Caco-2 (cell line): ENCODE results near the gene HTT. TPM values are rescaled to one million over a fixed set of nuclear protein-coding genes. Genes with fewer than 3 reads are reported as not detected.
"Not testable (repeated sequence)": the region's sequence is repeated elsewhere in the genome, so short reads cannot be mapped to it uniquely, and the experiment has no call there.

Experiments used
- BruUV-seq: library from RNA; stranded (reverse); fragments of 400-500 nt; replicated peaks from 2 replicates; lab custom pipeline; 2021; lab: Mats Ljungman, UMichigan
- CTCF ChIA-PET: fragments of 300-600 bp; sonication (Branson Sonifier 250); formaldehyde crosslinking; loops from one replicate; lab custom pipeline; 2022; ENCODE audit warnings: antibody characterized with exemption; lab: Charles Lee
- POLR2A ChIA-PET: fragments of 300-600 bp; sonication (Branson Sonifier 250); formaldehyde crosslinking; loops from one replicate; lab custom pipeline; 2022; ENCODE audit warnings: antibody characterized with exemption; lab: Charles Lee
- DNase-seq, 2 experiments: peaks; one replicate each; pipeline versions ENCODE4 v3.0.0 to v3.0.0-alpha.2; 2020 to 2022
- H3K27me3 ChIP-seq: replicated peaks from 2 replicates; pipeline ENCODE4 v1.6.0; 2011; ENCODE audit warnings: low read length; ENCODE audit not compliant: control insufficient read depth, insufficient read depth
- H3K36me3 ChIP-seq: 2 replicates; pipeline ENCODE4 v1.5.1; 2011; ENCODE audit warnings: low read length; ENCODE audit not compliant: control insufficient read depth, insufficient read depth
- H3K4me1 ChIP-seq: fragments of 250-450 bp; sonication (Bioruptor Pico); 2 replicates; pipeline ENCODE4 v1.5.1; 2020; ENCODE audit warnings: mild to moderate bottlenecking
- H3K4me3 ChIP-seq: 2 replicates; pipeline ENCODE4 v1.5.1; 2011; ENCODE audit warnings: low read depth, mild to moderate bottlenecking, control low read depth, low read length
- H3K9me3 ChIP-seq: fragments of 250-450 bp; sonication (Bioruptor Pico); 2 replicates; pipeline ENCODE4 v1.5.1; 2020; ENCODE audit warnings: mild to moderate bottlenecking, moderate library complexity
- H3K27ac Mint-ChIP-seq: one replicate; pipeline ENCODE4 v1.8.0; 2022; ENCODE audit warnings: mixed read lengths; ENCODE audit not compliant: unreplicated experiment
- H3K27me3 Mint-ChIP-seq: one replicate; pipeline ENCODE4 v1.8.0; 2022; ENCODE audit warnings: mixed read lengths; ENCODE audit not compliant: insufficient read depth, unreplicated experiment
- H3K36me3 Mint-ChIP-seq: one replicate; pipeline ENCODE4 v1.8.0; 2022; ENCODE audit warnings: mild to moderate bottlenecking, mixed read lengths; ENCODE audit not compliant: insufficient read depth, unreplicated experiment
- H3K4me1 Mint-ChIP-seq: one replicate; pipeline ENCODE4 v1.8.0; 2022; ENCODE audit warnings: low read depth, mixed read lengths; ENCODE audit not compliant: unreplicated experiment
- H3K4me3 Mint-ChIP-seq: one replicate; pipeline ENCODE4 v1.8.0; 2022; ENCODE audit warnings: mild to moderate bottlenecking, moderate library complexity, mixed read lengths; ENCODE audit not compliant: unreplicated experiment
- H3K9me3 Mint-ChIP-seq: one replicate; pipeline ENCODE4 v1.8.0; 2022; ENCODE audit warnings: mixed read lengths; ENCODE audit not compliant: unreplicated experiment
- intact Hi-C: fragments of 100-400 bp; cut with micrococcal nuclease; formaldehyde crosslinking; loops from one replicate; pipeline ENCODE4 v1.10.0; 2022; ENCODE audit not compliant: unreplicated experiment
- total RNA-seq: library from RNA; stranded (reverse); gene quantifications from 2 replicates; pipeline ENCODE4 v1.2.3, GENCODE V29; 2022
- TF ChIP-seq, protein P1 (sequence below), 2 experiments: fragments of 200-600 bp in 1 of 2; IDR thresholded peaks; 1 replicate in 1 of 2; 2 replicates in 1 of 2; pipeline versions ENCODE4 v1.5.1 to v1.8.0; 2011 to 2022; ENCODE audit warnings: antibody characterized with exemption in 1 of 2, control low read depth in 1 of 2, inconsistent platforms in 1 of 2, low read depth in 1 of 2, low read length in 1 of 2, mild to moderate bottlenecking in 1 of 2, moderate library complexity in 1 of 2; ENCODE audit not compliant: insufficient read depth in 1 of 2, severe bottlenecking in 1 of 2, unreplicated experiment in 1 of 2

The HTT gene
- total RNA-seq, 1 experiment from 2014 or later, result 63.3 TPM

DNA sequence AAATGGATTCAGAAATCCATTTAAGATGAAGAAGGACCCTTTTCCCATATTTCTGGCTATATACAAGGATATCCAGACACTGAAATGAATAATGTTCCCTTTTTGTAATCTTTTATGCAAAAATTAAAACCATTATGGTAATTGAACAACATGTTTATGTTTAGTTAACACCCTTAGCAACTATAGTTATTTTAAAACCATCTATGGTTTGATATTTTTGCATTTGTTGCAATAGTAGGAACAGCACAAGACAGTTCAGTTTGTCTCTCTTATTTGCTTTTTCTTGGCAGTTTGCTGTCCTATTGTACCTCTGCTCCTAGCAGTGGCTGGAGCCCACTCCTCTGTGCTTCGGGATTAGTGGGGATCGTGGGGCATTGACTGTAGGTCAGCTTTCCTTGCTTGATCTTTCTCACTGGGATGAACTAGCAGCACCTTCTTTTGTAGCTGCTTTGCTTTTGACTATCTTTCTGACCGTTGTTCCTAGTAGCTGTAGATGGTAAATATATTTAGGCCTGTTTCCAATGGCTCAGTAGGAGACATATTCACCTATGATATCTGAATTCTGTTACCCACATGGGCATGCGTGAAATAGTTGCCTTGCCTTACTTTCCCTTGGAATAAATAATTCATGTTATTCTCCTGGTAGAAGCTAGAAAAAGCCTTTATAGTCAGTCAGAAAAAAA is 12.8 kb downstream of the HTT start:
- CTCF ChIA-PET, result no interaction called here
- POLR2A ChIA-PET, result no interaction called here
- Mint-ChIP-seq H3K27me3 (no peaks in the 10 kb centered on the region), H3K36me3 (peaks cover 30% of the 10 kb centered on the region), H3K9me3 (no peaks in the 10 kb centered on the region), H3K27ac (no peak overlapping the region), H3K4me1 (no peaks in the 10 kb centered on the region), H3K4me3 (no peak overlapping the region)
- no peaks in the 10 kb centered on the region for H3K36me3 ChIP-seq
- no peaks in the 10 kb centered on the region for H3K27me3 ChIP-seq
- H3K4me1 ChIP-seq, result peaks cover 3% of the 10 kb centered on the region; the same call in 1 of the 2 replicates
- H3K9me3 ChIP-seq, result no peaks in the 10 kb centered on the region
- no peak for DNase-seq
- no TSS peak for BruUV-seq
- TF ChIP-seq, protein P1, sequence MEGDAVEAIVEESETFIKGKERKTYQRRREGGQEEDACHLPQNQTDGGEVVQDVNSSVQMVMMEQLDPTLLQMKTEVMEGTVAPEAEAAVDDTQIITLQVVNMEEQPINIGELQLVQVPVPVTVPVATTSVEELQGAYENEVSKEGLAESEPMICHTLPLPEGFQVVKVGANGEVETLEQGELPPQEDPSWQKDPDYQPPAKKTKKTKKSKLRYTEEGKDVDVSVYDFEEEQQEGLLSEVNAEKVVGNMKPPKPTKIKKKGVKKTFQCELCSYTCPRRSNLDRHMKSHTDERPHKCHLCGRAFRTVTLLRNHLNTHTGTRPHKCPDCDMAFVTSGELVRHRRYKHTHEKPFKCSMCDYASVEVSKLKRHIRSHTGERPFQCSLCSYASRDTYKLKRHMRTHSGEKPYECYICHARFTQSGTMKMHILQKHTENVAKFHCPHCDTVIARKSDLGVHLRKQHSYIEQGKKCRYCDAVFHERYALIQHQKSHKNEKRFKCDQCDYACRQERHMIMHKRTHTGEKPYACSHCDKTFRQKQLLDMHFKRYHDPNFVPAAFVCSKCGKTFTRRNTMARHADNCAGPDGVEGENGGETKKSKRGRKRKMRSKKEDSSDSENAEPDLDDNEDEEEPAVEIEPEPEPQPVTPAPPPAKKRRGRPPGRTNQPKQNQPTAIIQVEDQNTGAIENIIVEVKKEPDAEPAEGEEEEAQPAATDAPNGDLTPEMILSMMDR (IDR thresholded peaks at IDR 0.05; ENCODE audit: insufficient read depth in 1 of 2, low read depth in 1 of 2, low read length in 1 of 2, severe bottlenecking in 1 of 2, unreplicated experiment in 1 of 2), result no peak
- intact Hi-C loops, result no loop called here
- no peak overlapping the region for H3K4me3 ChIP-seq

DNA sequence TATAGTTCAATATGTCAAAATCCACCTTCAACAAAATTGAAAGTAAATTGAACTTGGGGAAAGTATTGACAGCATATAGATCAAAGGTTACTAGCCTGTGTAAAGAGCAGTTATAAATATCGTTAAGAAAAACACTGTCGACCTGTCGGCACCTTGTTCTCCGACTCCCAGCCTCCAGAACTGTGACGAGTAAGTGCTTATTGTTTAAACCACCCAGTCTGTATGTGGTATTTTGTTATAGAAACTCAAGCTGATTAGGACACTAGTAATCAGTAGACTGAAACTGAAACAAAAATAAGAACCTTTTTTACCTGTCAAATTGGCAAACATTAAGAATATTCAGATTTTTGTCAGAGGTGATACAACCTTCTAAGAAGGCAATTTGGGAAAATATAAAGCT is 17.0 kb downstream of the HTT start:
- no TSS peak for BruUV-seq
- POLR2A ChIA-PET, result no interaction called here
- Mint-ChIP-seq H3K27ac (no peak overlapping the region), H3K9me3 (no peaks in the 10 kb centered on the region), H3K4me3 (no peak overlapping the region), H3K4me1 (no peaks in the 10 kb centered on the region), H3K36me3 (peaks cover 58% of the 10 kb centered on the region), H3K27me3 (no peaks in the 10 kb centered on the region)
- Histone ChIP-seq H3K9me3 (no peaks in the 10 kb centered on the region), H3K27me3 (no peaks in the 10 kb centered on the region), H3K36me3 (no peaks in the 10 kb centered on the region), H3K4me1 (no peaks in the 10 kb centered on the region), H3K4me3 (no peak overlapping the region)
- CTCF ChIA-PET, result no interaction called here
- TF ChIP-seq, protein P1 (IDR thresholded peaks at IDR 0.05; ENCODE audit: insufficient read depth in 1 of 2, low read depth in 1 of 2, low read length in 1 of 2, severe bottlenecking in 1 of 2, unreplicated experiment in 1 of 2), result no peak
- intact Hi-C loops, result no loop called here
- no peak for DNase-seq

DNA sequence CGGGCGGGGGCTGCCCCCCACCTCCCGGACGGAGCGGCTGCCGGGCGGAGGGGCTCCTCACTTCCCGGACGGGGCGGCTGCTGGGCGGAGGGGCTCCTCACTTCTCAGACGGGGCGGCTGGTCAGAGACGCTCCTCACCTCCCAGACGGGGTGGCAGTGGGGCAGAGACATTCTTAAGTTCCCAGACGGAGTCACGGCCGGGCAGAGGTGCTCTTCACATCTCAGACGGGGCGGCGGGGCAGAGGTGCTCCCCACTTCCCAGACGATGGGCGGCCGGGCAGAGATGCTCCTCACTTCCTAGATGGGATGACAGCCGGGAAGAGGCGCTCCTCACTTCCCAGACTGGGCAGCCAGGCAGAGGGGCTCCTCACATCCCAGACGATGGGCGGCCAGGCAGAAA is 20.2 kb downstream of the HTT start:
- H3K27ac Mint-ChIP-seq, H3K9me3 Mint-ChIP-seq, H3K36me3 ChIP-seq, H3K4me1 Mint-ChIP-seq, CTCF ChIA-PET, DNase-seq, POLR2A ChIA-PET, H3K4me3 Mint-ChIP-seq, intact Hi-C loops, H3K27me3 ChIP-seq, H3K27me3 Mint-ChIP-seq, H3K4me3 ChIP-seq, H3K9me3 ChIP-seq, BruUV-seq, H3K4me1 ChIP-seq: not testable (repeated sequence)
- H3K36me3 Mint-ChIP-seq, result peaks cover 36% of the 10 kb centered on the region
